Hepatocyte (in vitro differentiated cells): ENCODE measurements around the gene AOPEP. TPM values are rescaled to one million over a fixed set of nuclear protein-coding genes. Genes with fewer than 3 reads are reported as not detected.

Experiments used
- DNase-seq: peaks from one replicate; pipeline ENCODE4 v3.0.0-alpha.2; 2016; ENCODE audit warnings: low spot score
- H2AFZ ChIP-seq: fragments of 200-600 bp; sonication (generic); 2 replicates; pipeline ENCODE4 v1.6.0; 2016; ENCODE audit warnings: antibody characterized with exemption, mild to moderate bottlenecking
- H3K27ac ChIP-seq: fragments of 200-600 bp; sonication (generic); 2 replicates; pipeline ENCODE4 v1.5.1; 2016; ENCODE audit warnings: mild to moderate bottlenecking
- H3K27me3 ChIP-seq: fragments of 200-600 bp; sonication (generic); 2 replicates; pipeline ENCODE4 v1.6.1; 2016
- H3K36me3 ChIP-seq: fragments of 200-600 bp; sonication (generic); replicated peaks from 2 replicates; pipeline ENCODE4 v1.5.1; 2016; ENCODE audit warnings: low read depth; ENCODE audit not compliant: insufficient read depth
- H3K4me1 ChIP-seq: fragments of 200-600 bp; sonication (generic); 2 replicates; pipeline ENCODE4 v1.5.1; 2016; ENCODE audit warnings: mild to moderate bottlenecking, moderate library complexity; ENCODE audit not compliant: insufficient read depth
- H3K4me2 ChIP-seq: fragments of 200-600 bp; sonication (generic); 2 replicates; pipeline ENCODE4 v1.6.0; 2016
- H3K4me3 ChIP-seq: fragments of 200-600 bp; sonication (generic); 2 replicates; pipeline ENCODE4 v1.5.1; 2016; ENCODE audit warnings: mild to moderate bottlenecking
- H3K79me2 ChIP-seq: fragments of 200-600 bp; sonication (generic); 2 replicates; pipeline ENCODE4 v1.6.0; 2017; ENCODE audit warnings: mild to moderate bottlenecking
- H3K9me2 ChIP-seq: fragments of 200-600 bp; sonication (generic); replicated peaks from 2 replicates; pipeline ENCODE4 v1.6.0; 2017; ENCODE audit warnings: mild to moderate bottlenecking; ENCODE audit not compliant: insufficient read depth
- H3K9me3 ChIP-seq: fragments of 200-600 bp; sonication (generic); 2 replicates; pipeline ENCODE4 v1.5.1; 2016; ENCODE audit warnings: low read depth, mild to moderate bottlenecking
- H4K20me1 ChIP-seq: fragments of 200-600 bp; sonication (generic); 2 replicates; pipeline ENCODE4 v1.6.0; 2016; ENCODE audit warnings: mild to moderate bottlenecking; ENCODE audit not compliant: insufficient read depth, poor library complexity, severe bottlenecking
- EZH2 ChIP-seq: fragments of 200-600 bp; sonication (generic); IDR thresholded peaks from 2 replicates; pipeline ENCODE4 v1.6.1; 2016; ENCODE audit warnings: antibody characterized with exemption, mild to moderate bottlenecking, borderline replicate concordance
- EZH2phosphoT487 ChIP-seq: fragments of 200-600 bp; sonication (generic); IDR thresholded peaks from one replicate; pipeline ENCODE4 v1.6.1; 2018; ENCODE audit warnings: antibody characterized with exemption, mild to moderate bottlenecking, low read depth, moderate library complexity; ENCODE audit not compliant: unreplicated experiment, severe bottlenecking
- WGBS: methylation state at CpG from one replicate; pipeline ENCODE4 v1.1.6; 2016; ENCODE audit warnings: low lambda C conversion rate; ENCODE audit errors: missing lambda C conversion rate; 5-methylcytosine and 5-hydroxymethylcytosine counted together
- polyA plus RNA-seq: library from polyadenylated mRNA; unstranded; fragments of >200 nt; fragmentation: Nextera tagmentation; extraction: Ambion mirVana; gene quantifications from 2 replicates; pipeline ENCODE4 v1.2.1, GENCODE V29; 2016
- total RNA-seq: library from RNA; depleted of rRNA; stranded (reverse); fragments of >200 nt; gene quantifications from 2 replicates; pipeline ENCODE4 v1.2.3, GENCODE V29; 2014
- TF ChIP-seq, protein P1 (sequence below): fragments of 200-600 bp; sonication (generic); IDR thresholded peaks from 2 replicates; pipeline ENCODE4 v1.5.1; 2016; ENCODE audit warnings: antibody characterized with exemption, mild to moderate bottlenecking; ENCODE audit not compliant: poor library complexity

AOPEP gene
- total and polyA plus RNA-seq, 2 experiments from 2014 or later: 82.8 to 101 TPM

- no peaks in the 10 kb centered on the region for H3K9me2 ChIP-seq
- DNase-seq: no peak
- peaks cover 11% of the 10 kb centered on the region for H3K4me1 ChIP-seq
- WGBS: 40% methylated on average over 5 of the region's 5 CpGs
- H3K9me3 ChIP-seq: no peaks in the 10 kb centered on the region
- peak overlapping the region; percentile 76 for H3K4me2 ChIP-seq
- peak overlapping the region; percentile 96 for H3K27ac ChIP-seq
- H4K20me1 ChIP-seq: no peaks in the 10 kb centered on the region
- no peaks in the 10 kb centered on the region for H3K36me3 ChIP-seq
- H3K4me3 ChIP-seq: peak overlapping the region; percentile 76
- peaks cover 91% of the 10 kb centered on the region for H3K79me2 ChIP-seq
- TF ChIP-seq, protein P1, sequence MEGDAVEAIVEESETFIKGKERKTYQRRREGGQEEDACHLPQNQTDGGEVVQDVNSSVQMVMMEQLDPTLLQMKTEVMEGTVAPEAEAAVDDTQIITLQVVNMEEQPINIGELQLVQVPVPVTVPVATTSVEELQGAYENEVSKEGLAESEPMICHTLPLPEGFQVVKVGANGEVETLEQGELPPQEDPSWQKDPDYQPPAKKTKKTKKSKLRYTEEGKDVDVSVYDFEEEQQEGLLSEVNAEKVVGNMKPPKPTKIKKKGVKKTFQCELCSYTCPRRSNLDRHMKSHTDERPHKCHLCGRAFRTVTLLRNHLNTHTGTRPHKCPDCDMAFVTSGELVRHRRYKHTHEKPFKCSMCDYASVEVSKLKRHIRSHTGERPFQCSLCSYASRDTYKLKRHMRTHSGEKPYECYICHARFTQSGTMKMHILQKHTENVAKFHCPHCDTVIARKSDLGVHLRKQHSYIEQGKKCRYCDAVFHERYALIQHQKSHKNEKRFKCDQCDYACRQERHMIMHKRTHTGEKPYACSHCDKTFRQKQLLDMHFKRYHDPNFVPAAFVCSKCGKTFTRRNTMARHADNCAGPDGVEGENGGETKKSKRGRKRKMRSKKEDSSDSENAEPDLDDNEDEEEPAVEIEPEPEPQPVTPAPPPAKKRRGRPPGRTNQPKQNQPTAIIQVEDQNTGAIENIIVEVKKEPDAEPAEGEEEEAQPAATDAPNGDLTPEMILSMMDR: no peak
- TF ChIP-seq EZH2phosphoT487 (no peak), EZH2 (no peak)
- no peaks in the 10 kb centered on the region for H3K27me3 ChIP-seq
- H2AFZ ChIP-seq: no peak overlapping the region
Observed at GRCh38 chr9:95007226-95007869, 280.8 kb downstream of the AOPEP start.

DNA sequence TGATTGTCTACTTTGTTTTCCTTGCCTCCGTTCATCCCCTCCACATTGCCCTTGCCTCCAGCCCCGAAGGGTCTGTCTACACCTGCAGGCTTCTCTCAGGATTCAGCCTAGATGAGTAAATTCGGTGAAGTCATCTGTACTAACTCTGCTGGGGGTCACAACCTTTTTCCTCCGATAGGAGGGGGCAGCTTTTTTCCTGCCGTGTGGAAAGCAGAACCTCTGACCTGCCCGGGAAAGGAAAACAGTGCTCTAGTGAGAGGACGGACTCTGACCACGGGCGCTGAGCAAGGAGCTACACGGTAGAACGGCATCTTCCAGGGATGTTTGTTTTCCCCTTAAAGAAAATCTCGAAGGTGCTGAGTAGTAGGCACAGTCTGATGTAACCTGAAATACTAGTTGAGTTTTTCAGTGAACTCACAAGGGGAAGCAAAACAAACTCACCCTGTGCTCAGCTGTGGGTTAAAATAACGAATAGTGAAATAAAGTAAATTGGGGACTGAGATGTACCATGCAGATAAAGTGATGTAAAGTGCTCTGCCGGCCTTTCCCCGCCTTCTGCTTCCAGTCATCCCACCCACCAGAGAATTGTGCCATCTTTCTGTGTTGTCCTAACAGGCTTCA, 281.8 kb downstream of the AOPEP start:
- H3K9me3 ChIP-seq: no peaks in the 10 kb centered on the region
- H3K4me1 ChIP-seq: peaks cover 9% of the 10 kb centered on the region
- H3K9me2 ChIP-seq: no peaks in the 10 kb centered on the region
- no peaks in the 10 kb centered on the region for H4K20me1 ChIP-seq
- H3K36me3 ChIP-seq: no peaks in the 10 kb centered on the region
- WGBS: 16% methylated on average over 15 of the region's 15 CpGs
- peak overlapping the region; percentile 76 for H3K4me3 ChIP-seq
- H3K27me3 ChIP-seq: no peaks in the 10 kb centered on the region
- H3K4me2 ChIP-seq: peak overlapping the region; percentile 76
- H2AFZ ChIP-seq: no peak overlapping the region
- peak; percentile 68 for DNase-seq
- H3K27ac ChIP-seq: peak overlapping the region; percentile 96
- H3K79me2 ChIP-seq: peaks cover 91% of the 10 kb centered on the region
- TF ChIP-seq EZH2 (no peak), EZH2phosphoT487 (no peak)
- TF ChIP-seq, protein P1: no peak

- Histone ChIP-seq H3K27me3 (no peaks in the 10 kb centered on the region), H3K4me3 (no peak overlapping the region), H2AFZ (no peak overlapping the region), H3K36me3 (no peaks in the 10 kb centered on the region), H3K27ac (peak overlapping the region; percentile 96), H3K4me1 (peaks cover 5% of the 10 kb centered on the region), H4K20me1 (no peaks in the 10 kb centered on the region), H3K9me2 (no peaks in the 10 kb centered on the region), H3K4me2 (peak overlapping the region; percentile 76), H3K9me3 (no peaks in the 10 kb centered on the region), H3K79me2 (peaks cover 91% of the 10 kb centered on the region)
- DNase-seq: no peak
- WGBS: 83% methylated on average over 5 of the region's 5 CpGs
- TF ChIP-seq EZH2phosphoT487 (no peak), EZH2 (no peak)
- TF ChIP-seq, protein P1: no peak
Observed at GRCh38 chr9:95009459-95009858, 283.0 kb downstream of the AOPEP start.
